ENCODE data around the gene CRYBA4.
"Not testable (repeated sequence)": the region's sequence is repeated elsewhere in the genome, so short reads cannot be mapped to it uniquely, and the experiment has no call there.

The CRYBA4 gene

DNA sequence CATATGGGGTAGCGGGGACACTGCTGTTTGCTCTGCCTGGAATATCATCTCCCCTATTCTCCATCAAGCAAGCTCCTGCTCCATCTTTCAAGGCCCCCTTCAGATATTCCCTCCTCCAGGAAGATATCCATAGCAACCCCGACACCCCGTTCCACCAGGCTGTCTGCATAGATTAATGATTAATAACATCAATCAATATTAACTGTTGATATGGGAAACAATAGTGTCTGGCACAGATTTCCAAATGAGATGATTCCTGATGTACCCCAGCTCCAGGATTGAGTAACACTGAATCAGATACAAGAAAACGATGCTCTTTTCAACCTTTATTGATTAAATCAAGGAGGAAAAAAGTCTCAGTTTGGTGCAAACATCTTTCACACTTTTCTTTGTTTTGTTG, 24.3 kb upstream of the CRYBA4 start:
- no peak for DNase-seq

DNA sequence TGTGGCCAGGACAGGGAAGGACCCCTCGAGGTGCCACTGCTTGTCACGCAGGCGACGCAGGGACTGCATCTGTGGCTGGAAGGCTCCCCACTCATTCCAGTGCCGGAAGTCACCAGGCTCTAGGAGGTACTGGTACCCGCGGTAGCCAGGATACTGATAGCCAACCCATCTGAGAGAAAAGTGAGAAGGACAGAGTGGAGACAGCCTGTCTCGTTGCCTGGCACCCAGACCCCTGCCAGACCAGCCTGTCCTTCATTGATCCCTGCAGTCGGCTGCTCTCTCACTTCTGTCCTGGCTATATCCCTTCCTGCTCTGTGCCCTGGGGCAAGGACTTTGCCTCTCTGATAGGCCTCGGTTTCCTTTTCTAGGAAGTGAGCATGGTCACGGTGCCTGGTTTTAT, 22.3 kb upstream of the CRYBA4 start:
- no peak for DNase-seq

DNA sequence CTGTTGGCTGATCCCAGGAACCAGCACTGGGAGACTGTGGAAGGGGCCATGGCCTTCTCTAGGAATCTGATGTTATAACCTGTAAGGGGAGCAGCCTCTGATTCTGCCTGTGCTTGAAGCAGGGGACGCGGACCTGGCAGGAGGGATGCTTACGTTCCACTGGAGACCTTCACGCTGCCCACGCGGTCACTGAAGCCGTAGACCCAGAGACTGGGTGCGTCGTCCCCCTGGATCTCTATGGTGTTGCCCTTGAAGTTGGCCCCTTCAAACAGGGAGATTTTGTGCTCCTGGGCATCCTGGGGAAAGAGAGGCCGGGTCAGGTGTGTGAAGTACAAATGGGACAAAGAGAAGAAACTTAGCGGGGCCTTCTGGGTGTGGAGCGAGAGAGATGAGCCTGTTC, 20.0 kb upstream of the CRYBA4 start:
- no peak for DNase-seq

DNA sequence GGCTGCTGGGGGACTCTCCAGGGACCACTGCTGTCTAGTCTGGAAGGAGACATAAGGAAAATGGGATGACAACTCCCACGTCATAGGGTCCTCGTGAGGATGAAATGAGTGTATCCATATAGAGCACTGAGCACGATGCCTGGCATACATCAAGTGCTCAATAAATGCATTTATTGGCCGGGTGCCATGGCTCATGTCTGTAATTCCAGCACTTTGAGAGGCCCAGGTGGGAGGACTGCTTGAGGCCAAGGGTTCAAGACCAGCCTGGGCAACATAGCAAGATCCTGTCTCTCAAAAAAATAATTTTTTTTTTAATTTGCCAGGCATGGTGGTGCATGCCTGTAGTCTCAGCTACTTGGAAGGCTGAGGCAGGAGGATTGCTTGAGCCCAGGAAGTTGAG, 19.6 kb upstream of the CRYBA4 start:
- no peak for DNase-seq

DNA sequence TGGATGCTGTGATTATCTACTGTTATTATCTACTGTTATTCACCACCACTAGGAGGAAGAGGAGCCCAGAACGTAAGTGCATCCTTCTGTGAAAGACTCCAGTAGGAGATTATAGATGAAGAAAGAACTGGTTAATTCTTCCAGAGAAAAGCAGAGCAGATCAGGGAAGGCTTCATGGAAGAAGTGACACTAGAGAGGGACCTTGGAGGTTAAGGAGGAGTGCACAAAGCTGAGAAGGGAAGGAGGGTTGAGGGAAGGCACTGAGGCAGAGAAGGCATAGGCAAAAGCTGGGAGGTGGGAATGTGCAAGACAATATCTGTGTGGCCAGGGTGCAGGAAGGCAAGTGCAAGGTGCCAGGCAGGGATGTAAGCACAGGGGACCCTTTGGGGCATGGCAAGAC, 17.4 kb upstream of the CRYBA4 start:
- DNase-seq = no peak

DNA sequence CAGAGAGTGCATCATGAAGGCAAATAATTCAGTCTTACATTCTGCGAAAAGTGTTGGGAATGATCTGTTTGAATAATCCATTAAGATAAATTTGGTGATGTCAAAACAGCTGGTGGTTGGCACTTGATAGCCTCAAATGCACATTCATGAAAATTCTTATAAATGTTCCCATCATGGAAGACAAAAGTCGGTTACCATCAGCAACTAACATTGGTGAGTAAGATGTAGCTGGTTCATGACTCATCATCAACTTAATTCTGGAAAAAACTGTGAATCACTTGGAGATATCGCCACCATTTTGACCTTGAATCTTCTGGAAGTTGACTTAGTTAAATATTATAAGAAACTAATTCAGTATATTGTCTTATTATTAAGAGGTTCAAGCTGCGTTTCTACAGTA, 15.2 kb upstream of the CRYBA4 start:
- DNase-seq = no peak

DNA sequence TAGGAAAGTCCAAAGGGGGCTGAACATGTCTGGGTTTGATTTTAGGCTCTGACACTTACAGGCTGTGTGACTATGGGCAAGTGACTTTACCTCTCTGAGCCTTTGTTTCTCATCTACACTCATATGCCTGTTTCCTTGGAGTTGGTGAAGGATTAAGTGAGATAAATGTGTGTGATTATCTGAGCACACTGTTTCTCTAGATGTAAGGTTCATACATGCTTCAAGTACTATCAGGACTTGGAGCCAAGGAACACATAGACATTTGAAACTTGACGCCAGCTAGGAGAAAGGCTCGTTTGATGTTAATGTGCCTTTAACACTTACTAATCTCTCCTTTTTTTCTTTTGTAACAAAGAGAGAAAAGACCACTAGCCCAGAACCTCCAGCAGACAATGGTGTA, 13.6 kb upstream of the CRYBA4 start:
- no peak for DNase-seq

DNA sequence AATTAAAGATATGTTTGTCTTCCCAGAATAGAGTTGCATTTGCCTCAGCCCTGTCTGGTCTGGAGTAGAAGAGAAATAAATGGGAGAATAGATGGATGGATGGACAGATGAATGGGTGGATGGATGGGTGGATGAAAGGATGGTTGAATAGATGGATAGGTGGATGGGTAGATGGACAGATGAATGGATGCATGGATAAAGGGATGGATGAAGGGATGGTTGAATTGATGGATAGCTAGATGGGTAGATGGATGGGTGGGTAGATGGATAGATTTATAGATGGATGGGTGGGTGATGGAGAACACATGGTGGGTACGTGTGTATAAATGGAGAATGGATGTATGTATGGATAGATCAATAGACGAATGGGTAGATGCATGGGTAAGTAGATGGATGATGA, 12.5 kb upstream of the CRYBA4 start:
- no peak for DNase-seq

DNA sequence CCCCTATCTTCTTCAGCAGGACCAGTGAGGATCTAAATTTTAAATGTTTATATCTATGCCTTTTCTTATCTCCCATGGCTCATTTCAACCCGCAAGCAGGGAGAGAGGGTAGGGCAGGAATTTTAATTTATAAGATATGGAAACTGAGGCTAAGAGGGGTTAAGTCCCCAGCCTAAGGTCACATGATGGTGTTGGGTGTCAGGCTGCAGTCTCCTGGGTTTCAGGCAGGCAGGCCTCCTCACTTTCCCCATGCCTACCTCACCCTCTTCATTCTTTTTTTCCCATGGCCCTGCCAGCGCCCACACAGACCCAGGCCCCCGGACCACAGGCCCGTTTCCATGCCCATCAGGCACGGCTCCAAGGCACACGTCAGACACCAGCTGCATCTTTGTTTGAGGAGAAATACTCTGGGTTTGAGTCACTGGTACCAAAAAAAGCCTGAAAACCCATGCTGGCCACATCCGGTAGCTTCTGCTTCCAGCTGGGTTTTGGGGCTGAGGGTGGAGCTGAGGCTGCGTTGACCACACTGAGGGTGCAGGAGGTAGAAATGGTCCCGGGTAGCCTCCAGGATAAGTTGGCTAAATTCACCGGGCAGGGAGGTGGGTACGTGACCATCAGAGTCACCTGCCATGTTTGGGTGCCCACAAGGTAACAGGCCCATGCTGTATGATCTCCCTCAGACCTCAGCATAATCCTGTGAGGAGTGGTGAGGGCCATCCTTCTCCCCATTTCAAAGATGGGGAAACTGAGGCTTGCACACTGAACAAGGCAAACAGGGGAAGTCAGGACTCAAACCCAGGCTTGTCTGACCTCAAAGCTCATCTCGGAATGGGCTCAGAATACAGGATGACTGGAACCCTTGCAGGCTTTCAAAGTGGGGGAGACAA, 11.4 kb upstream of the CRYBA4 start:
- no peak for DNase-seq

DNA sequence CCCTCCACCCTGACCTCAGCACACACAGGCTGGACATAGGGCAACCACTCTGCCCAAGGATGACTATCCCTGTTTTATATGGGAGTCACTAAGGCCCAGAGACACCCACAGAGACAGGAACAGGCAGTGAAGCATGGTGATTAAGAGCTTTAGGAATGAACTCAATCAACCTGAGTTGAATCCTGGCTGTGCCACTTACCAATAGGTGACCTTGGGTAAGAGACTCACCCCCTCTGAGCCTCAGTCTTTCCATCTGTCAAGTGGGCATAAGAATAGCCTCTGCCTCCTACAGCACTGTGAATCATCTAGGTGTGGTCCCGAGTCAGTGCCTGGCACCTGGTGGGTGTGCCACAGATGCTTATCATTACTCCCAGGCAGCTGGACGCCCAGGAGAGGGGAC, 10.8 kb upstream of the CRYBA4 start:
- DNase-seq = no peak

DNA sequence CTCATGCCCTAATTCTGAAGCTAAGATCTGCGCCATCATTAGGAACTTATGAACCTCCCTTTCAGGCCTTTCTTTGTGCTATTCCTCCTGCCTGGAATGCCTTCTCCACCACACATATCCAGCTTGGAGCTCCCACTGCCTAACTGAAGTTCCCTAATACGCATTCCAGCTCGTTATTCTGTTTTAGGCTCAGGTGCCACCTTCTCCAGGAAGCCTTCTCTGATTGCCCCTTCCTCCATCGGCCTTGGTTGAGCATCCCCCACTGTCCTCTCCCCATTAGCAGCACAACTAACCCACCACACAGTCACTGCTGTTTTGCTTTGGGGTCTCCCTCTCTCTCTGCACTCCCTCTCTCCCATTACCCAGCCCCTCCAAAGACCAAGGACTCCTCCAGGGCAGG, 9.1 kb upstream of the CRYBA4 start:
- no peak for DNase-seq

DNA sequence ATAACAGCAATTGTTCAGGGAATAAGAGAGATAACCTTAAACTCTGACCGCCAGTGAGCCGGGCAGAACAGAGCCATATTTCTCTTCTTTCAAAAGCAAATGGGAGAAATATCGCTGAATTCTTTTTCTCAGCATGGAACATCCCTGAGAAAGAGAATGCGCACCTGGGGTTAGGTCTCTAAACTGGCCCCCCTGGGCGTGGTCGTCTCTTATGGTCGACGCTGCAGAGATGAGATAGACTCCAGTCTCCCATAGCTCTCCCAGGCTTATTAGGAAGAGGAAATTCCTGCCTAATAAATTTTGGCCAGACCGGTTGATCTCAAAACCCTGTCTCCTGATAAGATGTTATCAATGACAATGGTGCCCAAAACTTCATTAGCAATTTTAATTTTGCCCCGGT, 8.0 kb upstream of the CRYBA4 start:
- not testable (repeated sequence) for DNase-seq

DNA sequence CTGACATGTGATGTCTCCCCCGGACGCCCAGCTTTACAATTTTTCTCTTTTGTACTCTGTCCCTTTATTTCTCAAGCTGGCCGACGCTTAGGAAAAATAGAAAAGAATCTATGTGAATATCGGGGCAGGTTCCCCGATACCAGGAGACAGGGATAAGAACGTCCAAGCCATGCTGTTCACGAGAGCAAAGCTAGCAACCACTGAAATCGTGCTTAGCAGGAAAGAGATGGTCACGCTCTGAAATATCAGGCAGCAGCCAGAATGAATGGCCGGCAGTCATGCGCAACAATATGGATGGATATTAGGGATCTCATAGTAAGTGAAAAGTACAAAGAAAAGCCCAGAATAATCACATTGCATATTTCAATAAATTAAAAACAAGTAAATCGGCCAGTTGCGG, 7.4 kb upstream of the CRYBA4 start:
- DNase-seq = no peak

DNA sequence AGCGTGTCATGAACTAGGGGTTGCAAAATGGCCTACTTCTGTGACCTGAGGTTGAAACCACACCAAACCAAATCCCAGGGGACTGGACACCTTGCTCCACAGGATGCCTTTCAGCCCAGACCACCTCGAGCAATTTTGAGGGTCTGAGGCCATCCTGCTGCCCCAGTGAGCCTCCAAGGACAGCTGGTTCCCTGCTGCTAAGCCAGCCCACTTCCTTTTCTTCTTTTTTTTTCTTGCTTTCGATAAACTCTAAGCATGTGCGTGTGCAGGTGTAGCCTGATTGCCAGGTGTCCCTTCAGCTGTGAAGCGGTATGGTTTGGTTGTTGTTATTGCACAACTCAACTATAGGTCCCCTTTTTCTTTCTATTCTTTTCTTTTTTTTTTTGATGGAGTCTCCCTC, 6.6 kb upstream of the CRYBA4 start:
- DNase-seq = no peak

DNA sequence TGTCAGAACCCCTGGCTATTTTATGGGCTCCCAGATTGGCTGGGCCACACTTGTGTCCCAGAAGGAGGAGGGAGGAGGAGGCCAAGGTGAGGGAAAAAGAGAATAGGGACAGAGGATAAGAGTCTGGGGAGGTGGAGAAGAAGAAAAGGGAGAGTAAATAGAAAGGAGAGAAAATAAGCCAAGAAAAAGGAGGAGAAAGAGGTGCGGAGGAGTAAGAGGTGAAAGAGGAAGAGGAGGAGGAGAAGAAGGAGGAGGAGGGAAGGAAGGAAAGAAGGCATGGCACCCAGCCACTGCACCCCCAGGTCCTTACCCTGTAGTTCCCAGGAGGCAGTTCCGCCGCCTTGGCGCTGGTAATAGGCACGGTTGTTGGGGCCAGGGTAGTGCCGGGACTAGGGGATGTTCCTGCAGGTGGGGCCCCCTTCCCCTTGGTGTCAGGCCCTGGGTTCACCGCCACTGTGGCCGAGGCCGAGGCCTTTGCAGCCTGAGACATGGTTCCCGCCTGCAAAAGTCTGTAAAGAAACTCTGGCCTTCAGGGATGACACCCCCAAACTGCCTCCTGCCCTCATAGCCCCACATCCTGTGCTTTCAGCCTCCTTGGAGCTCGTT, 5.8 kb upstream of the CRYBA4 start:
- no peak for DNase-seq

DNA sequence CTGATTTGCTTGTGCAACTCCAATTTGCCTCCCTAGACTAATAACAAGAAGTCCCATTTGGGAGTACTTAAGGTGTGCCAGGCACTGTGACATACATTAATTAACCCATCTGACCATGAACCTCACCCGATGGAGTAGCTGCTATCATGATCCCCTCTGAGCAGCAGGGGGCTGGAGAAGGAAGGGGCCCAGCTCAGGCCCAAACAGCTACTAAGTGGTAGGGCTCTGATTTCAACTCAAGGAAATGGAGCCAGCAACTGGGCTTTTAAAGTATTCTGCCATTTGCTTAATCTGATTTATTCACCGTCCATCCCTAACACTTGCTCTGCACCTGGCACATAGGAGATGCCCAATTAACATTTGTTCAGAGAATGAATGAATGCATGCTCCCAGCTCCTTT, 5.1 kb upstream of the CRYBA4 start:
- no peak for DNase-seq

DNA sequence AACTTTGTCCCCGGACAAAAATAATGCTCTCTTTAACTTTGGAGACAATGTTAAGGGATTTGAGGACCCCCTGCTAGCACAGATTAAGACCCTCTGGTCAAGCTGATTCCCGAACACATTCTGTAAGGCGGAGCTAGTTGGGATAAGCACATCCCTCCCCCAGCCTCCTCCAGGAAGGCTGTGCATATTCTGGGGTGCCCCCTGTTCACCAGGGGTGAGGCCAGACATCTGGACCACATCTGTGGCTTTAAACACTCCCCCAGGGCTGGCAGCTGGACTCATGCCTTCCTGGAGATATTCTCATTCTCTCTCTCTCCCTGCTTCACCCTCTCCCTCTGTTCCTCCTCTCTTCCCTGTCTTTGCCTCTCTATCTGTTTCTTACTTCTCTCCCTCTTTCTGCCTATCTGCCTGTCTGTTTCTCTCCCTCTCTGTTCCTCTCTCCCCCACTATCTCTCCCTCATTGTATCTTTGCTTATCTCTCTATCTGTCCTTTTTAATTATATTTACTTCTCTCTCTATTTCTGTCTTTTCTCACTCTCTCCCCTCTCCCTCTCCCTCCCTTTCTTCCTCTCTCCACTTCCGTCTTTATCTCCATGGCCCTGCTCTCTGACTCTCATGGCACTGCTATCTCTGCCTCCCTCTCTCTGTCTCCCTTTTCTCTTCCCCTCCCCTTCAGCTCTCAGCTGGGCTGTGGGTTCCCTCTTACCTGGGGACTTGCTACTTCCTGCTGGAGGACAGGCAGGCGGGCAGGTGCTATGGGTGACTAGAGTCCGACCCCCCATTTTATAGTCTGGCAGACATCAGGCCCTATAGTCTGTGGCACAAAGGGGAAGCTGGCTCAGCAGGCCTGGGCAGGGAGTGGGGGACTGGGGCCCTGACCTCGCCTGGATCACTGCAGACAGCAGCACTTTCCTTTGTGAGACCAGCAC, 4.2 kb upstream of the CRYBA4 start, which contains the start of gene CRYBB1:
TSS of gene CRYBB1 (minus strand) at position 757 of the 929 bp plus-strand sequence. CDS start 1,708 bp downstream, outside the sequence.
- DNase-seq = no peak

DNA sequence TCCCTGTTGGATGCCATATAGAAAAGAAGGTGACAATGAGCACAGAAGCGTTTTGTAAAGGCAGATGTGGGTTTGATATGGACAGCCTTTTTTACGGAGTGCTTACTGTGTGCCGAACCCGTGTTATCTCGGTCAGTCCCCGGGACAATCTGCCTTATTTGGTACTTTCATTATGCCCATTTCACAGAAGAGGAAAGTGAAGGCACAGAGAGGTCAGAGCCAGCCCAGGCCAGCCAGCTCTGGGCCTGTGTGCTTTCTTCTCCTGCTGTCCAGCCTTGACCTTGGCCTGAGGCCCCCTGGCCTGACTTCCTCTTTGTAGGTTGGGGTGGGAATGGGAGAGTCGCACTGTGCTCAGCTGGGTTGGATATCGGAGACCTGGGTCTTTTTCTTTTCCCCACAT, 3.3 kb upstream of the CRYBA4 start:
- DNase-seq = no peak

DNA sequence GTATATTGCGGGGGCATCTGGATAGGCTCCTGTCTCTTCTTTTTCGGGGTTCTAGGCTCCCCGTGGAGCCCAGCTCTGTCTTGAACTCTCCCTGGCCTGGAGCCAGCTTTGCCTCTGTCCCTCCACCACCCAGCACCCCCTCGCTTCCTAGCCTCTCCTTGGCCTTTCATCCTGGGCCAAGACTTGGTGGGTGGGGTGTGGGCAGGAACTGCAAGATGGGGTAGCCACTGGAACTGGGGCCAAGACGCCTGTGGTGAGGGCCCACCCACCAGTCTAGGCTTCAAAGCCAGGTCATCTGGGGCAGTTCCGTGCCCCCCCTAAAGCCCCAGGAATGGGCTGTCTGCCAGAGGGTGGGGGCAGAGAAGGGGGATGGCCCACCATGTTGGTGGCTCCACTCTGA, 2.3 kb upstream of the CRYBA4 start:
- no peak for DNase-seq

DNA sequence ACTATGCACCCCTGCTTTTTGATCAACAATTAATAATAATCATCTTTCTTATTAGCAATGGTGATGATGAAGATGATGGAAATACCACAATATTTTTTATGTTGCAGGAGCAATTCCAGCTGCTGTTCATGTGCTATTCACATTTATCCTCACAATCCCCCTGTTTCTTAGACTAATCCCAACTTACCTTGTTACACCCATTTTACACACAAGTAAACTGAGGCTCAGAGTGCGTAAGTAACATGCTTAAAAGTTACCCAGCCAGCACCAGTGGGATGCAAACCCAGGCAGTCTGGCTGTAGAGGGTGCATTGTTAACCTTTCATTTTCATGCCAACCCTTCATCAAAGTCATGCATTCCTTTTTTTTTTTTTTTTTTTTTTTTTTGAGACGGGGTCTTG, 1.6 kb upstream of the CRYBA4 start:
- no peak for DNase-seq

DNA sequence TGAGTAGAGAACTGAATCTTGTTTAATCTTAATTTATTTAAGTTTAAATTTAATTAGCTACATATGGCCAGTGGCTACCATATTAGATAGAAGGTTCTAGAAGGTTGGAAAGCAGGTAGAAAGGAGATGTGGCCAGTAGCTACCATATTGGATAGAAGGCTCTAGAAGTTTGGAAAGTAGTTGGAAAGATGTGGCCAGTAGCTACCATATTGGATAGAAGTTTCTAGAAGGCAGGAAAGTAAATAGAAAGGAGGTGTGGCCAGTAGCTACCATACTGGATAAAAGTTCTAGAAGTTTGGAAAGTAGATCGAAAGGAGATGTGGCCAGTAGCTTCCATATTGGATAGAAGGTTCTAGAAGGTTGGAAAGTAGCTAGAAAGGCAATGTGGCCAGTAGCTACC, 2.2 kb downstream of the CRYBA4 start:
- no peak for DNase-seq

DNA sequence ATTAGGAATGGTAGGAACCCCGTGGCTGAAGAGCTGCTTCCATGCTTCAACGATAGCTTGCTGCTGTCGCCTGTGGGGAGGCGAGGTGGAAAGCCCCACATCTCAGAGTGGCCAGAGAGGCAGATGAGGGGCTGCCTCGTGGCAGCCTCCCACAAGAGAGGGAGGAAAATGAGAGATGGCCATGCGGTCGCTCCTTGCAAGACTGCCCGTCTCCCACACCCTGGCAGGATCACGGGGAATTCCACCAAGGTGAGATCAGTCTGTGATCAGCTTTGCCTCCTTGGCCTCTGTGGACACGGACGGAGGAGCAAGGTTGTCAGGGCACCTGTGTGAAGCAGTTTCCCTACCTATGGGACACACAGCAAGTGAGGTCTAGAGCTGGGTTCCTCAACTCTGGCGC, 3.0 kb downstream of the CRYBA4 start:
- DNase-seq = no peak

DNA sequence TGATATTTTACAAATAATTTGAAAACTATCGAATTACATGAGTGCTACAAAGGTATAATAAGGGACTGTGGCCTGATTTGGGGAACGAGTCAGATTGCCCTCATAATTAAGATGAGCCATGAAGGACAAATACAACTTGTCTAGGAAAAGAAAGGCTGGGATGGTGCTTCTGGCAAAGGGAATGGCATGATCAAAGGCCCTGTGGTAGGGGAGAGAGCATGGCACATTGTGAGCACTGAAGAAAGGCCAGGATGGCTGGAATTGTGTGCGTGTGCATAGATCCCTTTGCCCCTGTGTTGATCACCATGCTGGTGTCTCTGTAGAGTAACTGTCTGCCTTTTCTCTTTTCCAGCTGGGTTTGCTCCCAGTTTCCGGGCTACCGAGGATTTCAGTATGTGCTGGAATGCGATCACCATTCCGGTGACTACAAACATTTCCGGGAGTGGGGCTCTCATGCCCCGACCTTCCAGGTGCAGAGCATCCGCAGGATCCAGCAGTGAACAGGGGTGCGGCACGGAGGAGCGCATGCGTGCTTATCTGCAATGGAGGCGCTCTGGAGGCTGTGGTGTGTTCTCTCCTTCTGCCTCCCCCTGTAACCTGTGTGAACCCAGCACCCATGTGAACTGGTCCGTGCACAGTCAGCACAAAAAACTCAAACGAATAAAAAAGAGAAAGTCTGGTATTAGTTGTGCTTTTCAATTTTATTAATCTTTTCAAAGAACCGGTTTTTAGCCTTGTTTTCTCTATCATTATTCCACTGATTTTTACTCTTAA, 8.4 kb downstream of the CRYBA4 start:
- DNase-seq = no peak

All from NCI-H2081 treated with DMSO at 0.1 percent for 48 hours (cell line).